Measurements from ENCODE around the gene TRIM34. TPM values are rescaled to one million over a fixed set of nuclear protein-coding genes. Genes with fewer than 3 reads are reported as not detected.

Gene TRIM34
- total and polyA plus RNA-seq, 2 of the 8 experiments (the other 6 are each of a cell fraction or from before 2014, with no cell fraction given): 0.76 to 5.8 TPM

GRCh38 chr11:5674391-5674790 lies 49.6 kb downstream of the TRIM34 start:
- no peak for FAIRE-seq
- TF ChIP-seq RNF2 (IDR thresholded peaks at IDR 0.05; ENCODE audit: borderline replicate concordance, low read depth, low read length, missing control alignments, poor library complexity, severe bottlenecking): no peak
- no peak for TF ChIP-seq POLR2A (IDR thresholded peaks at IDR 0.05; ENCODE audit: control extremely low read depth in 1 of 2, low read depth in 2 of 2, low read length in 2 of 2)
- no peak for TF ChIP-seq RFX5 (IDR thresholded peaks at IDR 0.05; ENCODE audit: borderline replicate concordance, low read depth, low read length)
- TF ChIP-seq JUN (IDR thresholded peaks at IDR 0.05; ENCODE audit: low read depth, low read length): no peak
- TF ChIP-seq TCF12 (IDR thresholded peaks at IDR 0.05; ENCODE audit: low read depth, low read length): no peak
- TF ChIP-seq USF2 (IDR thresholded peaks at IDR 0.05; ENCODE audit: low read length): no peak
- no peak for TF ChIP-seq RXRA (IDR thresholded peaks at IDR 0.05; ENCODE audit: insufficient read depth, low read depth, low read length)
- TF ChIP-seq BACH1 (IDR thresholded peaks at IDR 0.05; ENCODE audit: low read length): no peak
- no peak for TF ChIP-seq EGR1 (IDR thresholded peaks at IDR 0.05; ENCODE audit: borderline replicate concordance, low read depth, low read length)
- no peak for TF ChIP-seq SIRT6 (IDR thresholded peaks at IDR 0.05; ENCODE audit: low read length)
- no peak for TF ChIP-seq HDAC6 (IDR thresholded peaks at IDR 0.05; ENCODE audit: low read depth, low read length)
- TF ChIP-seq GABPA (IDR thresholded peaks at IDR 0.05; ENCODE audit: borderline replicate concordance, insufficient read depth, low read length): no peak
- no peak for TF ChIP-seq CEBPB (IDR thresholded peaks at IDR 0.05; ENCODE audit: low read depth, low read length)
- no peak for TF ChIP-seq SRF (IDR thresholded peaks at IDR 0.05; ENCODE audit: low read depth, low read length)

More at GRCh38 chr11:5674391-5674790, 49.6 kb downstream of the TRIM34 start:
- Histone ChIP-seq H2AFZ (ENCODE audit: low read length) (no peak overlapping the region), H3K56ac (replicated peaks; ENCODE audit: insufficient read length, low read depth, low read length) (no peak overlapping the region), H3K4me1 (replicated peaks in 1 of 4; ENCODE audit: control insufficient read depth in 3 of 4, insufficient read depth in 4 of 4, low read length in 3 of 4) (no peaks in the 10 kb centered on the region), H3K23ac (ENCODE audit: insufficient read length) (no peak overlapping the region), H3K4ac (replicated peaks; ENCODE audit: insufficient read length, low read depth, low read length) (no peak overlapping the region), H3K9ac (replicated peaks in 1 of 4; ENCODE audit: extremely low read depth in 1 of 4, low read depth in 3 of 4, low read length in 3 of 4) (no peak overlapping the region), H4K5ac (ENCODE audit: insufficient read length, low read depth, low read length) (no peak overlapping the region), H4K20me1 (replicated peaks in 1 of 2; ENCODE audit: control insufficient read depth in 1 of 2, insufficient read depth in 2 of 2, low read length in 2 of 2) (no peaks in the 10 kb centered on the region), H2BK120ac (replicated peaks; ENCODE audit: low read depth, low read length) (no peak overlapping the region), H3K79me2 (ENCODE audit: control insufficient read depth in 1 of 2, insufficient read depth in 2 of 2, low read length in 2 of 2) (no peaks in the 10 kb centered on the region), H3K4me2 (ENCODE audit: insufficient read depth in 1 of 2, low read depth in 2 of 2, low read length in 2 of 2) (no peak overlapping the region), H3K27ac (ENCODE audit: low read depth, low read length) (no peak overlapping the region), H3K23me2 (ENCODE audit: low read depth, low read length) (no peaks in the 10 kb centered on the region), H2BK20ac (ENCODE audit: low read length) (no peak overlapping the region), H4K91ac (replicated peaks; ENCODE audit: insufficient read length, low read length) (no peak overlapping the region), H3K14ac (ENCODE audit: insufficient read length) (no peak overlapping the region), H2AK5ac (ENCODE audit: low read depth, low read length) (no peak overlapping the region), H3K36me3 (ENCODE audit: control insufficient read depth in 2 of 4, insufficient read depth in 4 of 4, low read length in 3 of 4) (peaks cover 7 to 31% (median 19%) of the 10 kb centered on the region in 4 experiments), H2BK5ac (ENCODE audit: low read depth, low read length) (no peak overlapping the region), H3K79me1 (ENCODE audit: low read depth, low read length) (no peaks in the 10 kb centered on the region), H2BK15ac (ENCODE audit: low read length) (no peak overlapping the region), H3K18ac (ENCODE audit: extremely low read depth, low read length) (no peak overlapping the region), H3K27me3 (replicated peaks in 1 of 4; ENCODE audit: control insufficient read depth in 3 of 4, extremely low read depth in 1 of 4, insufficient read depth in 3 of 4, low read length in 3 of 4) (no peaks in the 10 kb centered on the region), H4K8ac (ENCODE audit: extremely low read depth, insufficient read depth, low read length) (no peak overlapping the region), H3K9me3 (ENCODE audit: insufficient read depth in 2 of 2, low read depth in 1 of 2, low read length in 1 of 2) (peaks cover 0 to 2% of the 10 kb centered on the region in 2 experiments; a peak in 2 of 4 replicates), H3K4me3 (ENCODE audit: extremely low read depth in 1 of 4, insufficient read depth in 2 of 4, low read depth in 3 of 4, low read length in 4 of 4) (no peak overlapping the region), H2BK12ac (ENCODE audit: low read depth, low read length) (no peak overlapping the region)
- DNase-seq (ENCODE audit: low read depth in 1 of 2, low spot score in 2 of 2): no peak
- WGBS, 2 experiments (ENCODE audit: extremely low coverage in 1 of 2, insufficient coverage in 1 of 2, insufficient read length in 1 of 2, insufficient replicate concordance in 2 of 2, low coverage in 1 of 2, low lambda C conversion rate in 2 of 2, missing lambda C conversion rate in 1 of 2): 90% methylated on average over 4 of the region's 4 CpGs; no CpG with 5 or more reads in 1 of the 2 experiments
- CTCF ChIA-PET (ENCODE audit: partially characterized antibody): interaction anchor here (0.7 to 0.9 kb wide), 3 partner anchors 38 to 689 kb away, joined by 3 to 5 read pairs (median 5); no protein-coding TSS in a partner anchor
- POLR2A ChIA-PET (ENCODE audit: partially characterized antibody): no interaction called here
